Measurements from ENCODE around the gene DTNBP1.

Gene DTNBP1

GRCh38 chr6:15614277-15614676 is 48.6 kb downstream of the DTNBP1 start:
- TF ChIP-seq CTCF (IDR thresholded peaks at IDR 0.05; ENCODE audit: extremely low read depth, insufficient read depth, missing control alignments) = no peak
- in situ Hi-C loops (cut with MboI; ENCODE audit: low pct_unique_long_range_greater_than_20kb, low sequenced_read_pairs, unreplicated experiment) = no loop called here
- DNase-seq (ENCODE audit: low spot score) = no peak

- no peak for DNase-seq (ENCODE audit: low spot score)
- no peak for TF ChIP-seq CTCF (IDR thresholded peaks at IDR 0.05; ENCODE audit: extremely low read depth, insufficient read depth, missing control alignments)
- in situ Hi-C loops (cut with MboI; ENCODE audit: low pct_unique_long_range_greater_than_20kb, low sequenced_read_pairs, unreplicated experiment) = no loop called here
These were observed 54.4 kb downstream of the DTNBP1 start for GRCh38 chr6:15608396-15608795.

- DNase-seq (ENCODE audit: low spot score) = no peak
- no peak for TF ChIP-seq CTCF (IDR thresholded peaks at IDR 0.05; ENCODE audit: extremely low read depth, insufficient read depth, missing control alignments)
- in situ Hi-C loops (cut with MboI; ENCODE audit: low pct_unique_long_range_greater_than_20kb, low sequenced_read_pairs, unreplicated experiment) = no loop called here
These were observed 55.2 kb downstream of the DTNBP1 start for GRCh38 chr6:15607603-15608002.

DNA sequence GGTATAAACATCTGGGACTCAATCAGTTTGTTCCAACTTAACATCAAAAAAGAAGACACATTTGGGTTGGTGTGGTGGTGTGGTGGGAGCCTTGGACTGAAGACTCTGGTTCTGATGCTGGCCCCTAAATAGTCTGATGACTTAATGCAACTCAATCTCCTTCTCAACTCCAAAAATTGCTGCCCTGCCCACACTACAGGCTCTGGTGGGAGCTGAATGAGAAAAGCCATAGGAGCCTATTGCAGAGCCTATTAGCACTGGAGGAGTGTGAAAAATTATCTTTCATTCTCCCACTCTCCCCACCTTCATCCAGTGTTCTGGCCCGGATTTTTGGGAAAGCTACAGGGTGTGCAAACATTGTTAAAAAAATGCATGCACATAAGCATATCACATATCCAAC is 56.5 kb downstream of the DTNBP1 start:
- TF ChIP-seq CTCF (IDR thresholded peaks at IDR 0.05; ENCODE audit: extremely low read depth, insufficient read depth, missing control alignments) = no peak
- DNase-seq (ENCODE audit: low spot score) = no peak
- in situ Hi-C loops (cut with MboI; ENCODE audit: low pct_unique_long_range_greater_than_20kb, low sequenced_read_pairs, unreplicated experiment) = no loop called here

DNA sequence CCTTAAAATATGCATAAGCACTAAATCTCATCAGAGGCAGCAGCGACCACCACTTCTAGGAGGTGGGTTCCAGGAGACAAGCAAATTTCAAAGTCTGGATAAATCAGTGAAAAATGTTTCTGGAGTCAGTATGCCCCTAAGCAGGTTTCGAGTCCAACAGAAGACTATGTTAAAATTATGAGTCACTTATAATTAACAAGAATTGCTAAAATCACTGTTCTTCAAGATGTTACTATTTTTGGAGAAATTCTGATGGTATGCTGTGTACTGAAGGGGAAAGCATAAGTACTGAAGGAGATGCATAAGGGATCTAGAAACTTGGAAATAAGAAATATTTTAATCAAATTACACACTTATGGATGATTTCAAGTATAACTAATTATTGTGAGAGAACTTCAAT is 58.0 kb downstream of the DTNBP1 start:
- in situ Hi-C loops (cut with MboI; ENCODE audit: low pct_unique_long_range_greater_than_20kb, low sequenced_read_pairs, unreplicated experiment) = no loop called here
- no peak for TF ChIP-seq CTCF (IDR thresholded peaks at IDR 0.05; ENCODE audit: extremely low read depth, insufficient read depth, missing control alignments)
- no peak for DNase-seq (ENCODE audit: low spot score)

DNA sequence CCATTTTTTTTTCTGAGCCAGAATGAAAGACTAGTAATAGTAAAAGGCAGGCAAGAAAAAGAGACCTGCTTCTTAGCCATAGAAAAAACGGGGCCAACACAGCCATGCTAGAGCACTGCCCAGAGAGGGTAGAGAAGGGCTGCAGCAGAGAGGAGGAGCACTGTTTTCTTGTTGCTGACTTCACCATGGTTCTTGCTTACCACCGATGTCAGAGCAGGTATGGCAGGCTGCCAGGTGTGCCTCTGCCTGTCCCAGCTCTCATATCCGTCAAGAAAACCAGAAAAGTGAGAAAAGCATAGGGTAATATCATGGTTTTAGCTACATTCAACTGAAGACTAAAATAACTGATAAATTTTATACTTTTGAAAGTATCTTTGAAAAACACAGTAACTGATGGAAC is 60.7 kb downstream of the DTNBP1 start:
- in situ Hi-C loops (cut with MboI; ENCODE audit: low pct_unique_long_range_greater_than_20kb, low sequenced_read_pairs, unreplicated experiment) = no loop called here
- DNase-seq (ENCODE audit: low spot score) = no peak
- TF ChIP-seq CTCF (IDR thresholded peaks at IDR 0.05; ENCODE audit: extremely low read depth, insufficient read depth, missing control alignments) = no peak

DNA sequence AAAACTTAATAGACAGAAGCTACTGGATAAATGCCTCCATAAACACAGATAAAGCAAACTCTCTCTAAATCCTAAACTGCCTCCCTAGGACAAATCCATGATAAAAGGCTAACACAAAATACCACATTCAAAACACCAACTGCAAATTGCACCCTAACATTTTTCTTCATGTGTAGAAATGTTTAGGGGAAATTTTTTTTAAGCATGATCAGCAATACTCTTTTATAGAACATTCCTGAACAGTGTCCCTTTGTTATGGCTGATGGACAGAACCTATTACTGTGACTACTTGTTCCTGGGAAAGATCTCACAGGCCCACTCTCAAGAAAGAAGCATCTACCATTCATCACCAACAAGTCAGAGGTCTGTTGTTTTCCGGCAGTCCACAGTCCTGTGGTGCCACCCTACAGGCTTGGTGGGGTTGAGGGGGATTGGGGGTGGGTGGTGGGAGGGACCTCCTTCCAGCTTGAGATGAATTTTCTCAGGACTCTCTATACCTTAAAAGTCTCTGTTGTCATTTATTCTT is 64.5 kb downstream of the DTNBP1 start:
- in situ Hi-C loops (cut with MboI; ENCODE audit: low pct_unique_long_range_greater_than_20kb, low sequenced_read_pairs, unreplicated experiment) = no loop called here
- TF ChIP-seq CTCF (IDR thresholded peaks at IDR 0.05; ENCODE audit: extremely low read depth, insufficient read depth, missing control alignments) = no peak
- no peak for DNase-seq (ENCODE audit: low spot score)

Data from GM13977 (cell line).